NCI-H526 (cell line): ENCODE data around the gene ANKRD18A.

Source experiments
- DNase-seq, 2 experiments: peaks; one replicate each; lab custom pipeline; 2025; lab: John Stamatoyannopoulos, UW

Gene ANKRD18A

DNA sequence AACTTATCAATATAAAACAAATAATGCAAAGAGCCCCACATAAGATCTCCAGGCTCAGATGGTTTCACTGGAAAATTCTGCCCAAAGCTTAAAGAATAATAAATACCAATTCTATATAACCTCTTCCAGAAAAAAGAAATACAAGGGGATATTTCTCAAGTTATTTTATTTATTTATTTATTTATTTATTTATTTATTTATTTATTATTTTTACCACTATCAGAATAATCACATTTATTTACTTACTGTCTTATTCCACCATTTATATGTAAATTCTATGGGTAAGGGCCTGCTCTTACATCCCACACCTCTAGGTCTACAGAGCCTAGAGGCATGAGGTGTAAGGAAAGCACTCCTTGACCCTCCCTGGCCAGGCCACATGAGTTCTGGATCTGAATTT is 91.1 kb downstream of the ANKRD18A start:
- DNase-seq: no peak

DNA sequence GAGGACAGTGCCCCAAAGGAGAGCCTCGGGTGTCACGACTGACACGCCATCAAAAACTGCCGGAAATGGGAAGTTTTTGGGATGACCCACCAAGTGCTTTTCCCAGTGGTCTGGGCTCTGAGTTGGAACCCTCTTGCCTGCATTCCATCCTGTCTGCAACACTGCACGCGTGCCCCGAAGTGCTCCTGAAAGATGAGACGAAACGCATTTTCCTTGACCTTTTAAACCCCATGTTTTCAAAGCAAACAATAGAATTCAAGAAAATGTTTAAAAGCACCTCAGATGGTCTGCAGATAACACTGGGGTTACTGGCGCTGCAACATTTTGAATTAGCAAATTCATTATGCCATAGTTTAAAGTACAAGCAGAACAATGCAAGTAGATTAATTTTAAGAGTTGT is 92.9 kb downstream of the ANKRD18A start:
- DNase-seq: no peak

DNA sequence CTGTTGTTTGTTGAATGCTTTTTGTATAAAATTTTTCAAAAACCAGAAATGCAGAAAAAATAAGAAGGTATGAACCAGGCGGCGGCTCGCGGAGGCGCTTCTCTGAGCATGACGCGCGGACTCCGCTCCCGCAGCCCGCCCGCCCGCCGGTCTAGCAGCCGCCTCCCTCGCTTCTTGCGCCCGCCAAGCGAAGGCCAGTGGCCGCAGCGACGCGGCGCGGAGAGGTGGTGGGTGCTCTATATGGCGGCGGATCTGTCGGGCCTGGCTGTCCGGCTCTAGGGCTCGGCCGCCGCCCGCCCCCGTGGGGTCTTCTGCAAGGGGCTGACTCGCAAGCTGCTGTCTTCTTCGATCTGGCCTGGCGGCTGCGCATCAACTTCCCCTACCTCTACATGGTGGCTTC is 93.8 kb downstream of the ANKRD18A start:
- no peak for DNase-seq

DNA sequence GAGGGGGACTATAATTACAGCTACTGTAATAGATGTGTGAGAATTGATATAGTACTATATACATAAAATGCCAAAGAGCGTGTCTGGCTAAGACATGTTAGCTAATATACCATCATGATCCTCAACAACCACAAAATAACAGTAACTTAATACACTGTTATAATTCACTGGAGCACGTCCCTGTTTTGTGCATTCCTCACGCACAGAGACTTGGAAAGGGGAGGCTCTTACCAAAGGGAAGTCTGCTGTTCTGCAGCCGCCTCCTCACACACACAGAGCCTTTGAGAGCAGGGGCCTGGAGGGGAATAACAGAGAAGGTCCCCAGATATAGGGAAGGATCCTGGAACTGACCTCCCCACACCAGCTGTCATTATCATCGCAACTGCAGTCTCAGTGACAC is 97.3 kb downstream of the ANKRD18A start:
- DNase-seq: no peak

DNA sequence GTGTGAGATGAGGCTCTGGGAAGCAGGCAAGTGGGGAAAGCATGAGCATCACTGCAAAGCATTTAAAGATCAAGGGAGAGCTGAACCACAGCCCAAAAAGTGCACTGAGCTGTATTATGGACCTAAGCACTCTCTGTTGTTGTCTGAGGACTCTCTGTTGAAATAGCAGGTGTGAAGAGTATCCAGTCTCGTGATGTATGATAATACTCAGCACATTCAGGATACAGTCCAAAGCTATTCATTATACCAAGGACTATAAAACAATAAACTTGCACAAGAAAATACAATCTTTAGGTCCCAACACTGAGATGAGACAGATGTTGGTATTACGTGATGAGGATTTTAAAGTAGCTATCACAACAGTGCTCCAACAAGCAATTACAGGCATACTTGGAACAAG is 98.6 kb downstream of the ANKRD18A start:
- no peak for DNase-seq
